Measurements from ENCODE around the gene P2RY14. TPM values are rescaled to one million over a fixed set of nuclear protein-coding genes. Genes with fewer than 3 reads are reported as not detected.

P2RY14 gene
- total and polyA plus RNA-seq, 8 donors, result 1.7 to 43.2 (median 9.2) TPM

- no peak within 1 kb of the TSS for H3K4me3 ChIP-seq
- intact Hi-C loops (cut with DNase I; ENCODE audit: low total_unique reads), result no loop called here
- no peak within 1 kb of the TSS for H3K27ac ChIP-seq
- no peaks in the 10 kb centered on the region for H3K9me3 ChIP-seq
- no peaks in the 10 kb centered on the region for H3K27me3 ChIP-seq
- TF ChIP-seq POLR2AphosphoS5 (IDR thresholded peaks at IDR 0.05) (no peak), CTCF (IDR thresholded peaks at IDR 0.05) (no peak), POLR2A (IDR thresholded peaks at IDR 0.05) (no peak), EP300 (IDR thresholded peaks at IDR 0.05) (no peak)
- DNase-seq, result peak in 1 of 2 donors; percentile 66
- H3K36me3 ChIP-seq, result no peaks in the 10 kb centered on the region
- no peaks in the 10 kb centered on the region for H3K4me1 ChIP-seq
- WGBS, 5 donors, result 40 to 61% (median 49%) methylated on average over 7 of the region's 7 CpGs
Observed at GRCh38 chr3:151316267-151316991, 38.1 kb upstream of the P2RY14 start, which contains the start of gene GPR87. Gene GPR87, minus strand, starts transcription at chr3:151316820. Its CDS starts 16,720 bp downstream, at chr3:151300100.

- Histone ChIP-seq H3K27ac (no peak overlapping the region), H3K9me3 (no peaks in the 10 kb centered on the region), H3K36me3 (no peaks in the 10 kb centered on the region), H3K4me1 (no peaks in the 10 kb centered on the region), H3K27me3 (no peaks in the 10 kb centered on the region), H3K4me3 (no peak overlapping the region)
- TF ChIP-seq EP300 (IDR thresholded peaks at IDR 0.05), result no peak
- TF ChIP-seq POLR2AphosphoS5 (IDR thresholded peaks at IDR 0.05), result no peak
- no peak for TF ChIP-seq POLR2A (IDR thresholded peaks at IDR 0.05)
- no peak for TF ChIP-seq CTCF (IDR thresholded peaks at IDR 0.05)
- DNase-seq, result no peak
- 81 to 94% (median 89%) methylated on average over 2 of the region's 2 CpGs for WGBS, 5 donors
- intact Hi-C loops (cut with DNase I; ENCODE audit: low total_unique reads), result no loop called here
Observed at GRCh38 chr3:151315846-151316245, 37.5 kb upstream of the P2RY14 start.

- Histone ChIP-seq H3K9me3 (no peaks in the 10 kb centered on the region), H3K27ac (no peak overlapping the region), H3K4me3 (no peak overlapping the region), H3K27me3 (no peaks in the 10 kb centered on the region), H3K36me3 (no peaks in the 10 kb centered on the region), H3K4me1 (no peaks in the 10 kb centered on the region)
- DNase-seq, result no peak
- intact Hi-C loops (cut with DNase I; ENCODE audit: low total_unique reads), result no loop called here
- TF ChIP-seq CTCF (IDR thresholded peaks at IDR 0.05) (no peak), POLR2A (IDR thresholded peaks at IDR 0.05) (no peak), POLR2AphosphoS5 (IDR thresholded peaks at IDR 0.05) (no peak), EP300 (IDR thresholded peaks at IDR 0.05) (no peak)
- 74 to 96% (median 91%) methylated on average over 2 of the region's 2 CpGs for WGBS, 5 donors
Observed at GRCh38 chr3:151315136-151315535, 36.8 kb upstream of the P2RY14 start.

GRCh38 chr3:151314593-151314992 lies 36.3 kb upstream of the P2RY14 start:
- H3K27me3 ChIP-seq, result no peaks in the 10 kb centered on the region
- no peak for DNase-seq
- intact Hi-C loops (cut with DNase I; ENCODE audit: low total_unique reads), result no loop called here
- H3K9me3 ChIP-seq, result no peaks in the 10 kb centered on the region
- no peak overlapping the region for H3K27ac ChIP-seq
- H3K4me1 ChIP-seq, result no peaks in the 10 kb centered on the region
- H3K36me3 ChIP-seq, result no peaks in the 10 kb centered on the region
- no peak overlapping the region for H3K4me3 ChIP-seq
- 92 to 97% (median 96%) methylated on average over 5 of the region's 5 CpGs for whole genome bisulfite sequencing, 5 donors
- no peak for TF ChIP-seq POLR2A (IDR thresholded peaks at IDR 0.05)
- no peak for TF ChIP-seq EP300 (IDR thresholded peaks at IDR 0.05)
- TF ChIP-seq POLR2AphosphoS5 (IDR thresholded peaks at IDR 0.05), result no peak
- TF ChIP-seq CTCF (IDR thresholded peaks at IDR 0.05), result no peak

Data from stomach (tissue), 9 donors.